Keratinocyte (primary cell): ENCODE results near the gene OTOF. TPM values are rescaled to one million over a fixed set of nuclear protein-coding genes. Genes with fewer than 3 reads are reported as not detected.

Experiments used
- DNase-seq: peaks from one replicate; pipeline ENCODE4 v3.0.0-alpha.2; 2011; ENCODE audit warnings: low read depth, missing footprints, low spot score
- FAIRE-seq: peaks from 2 replicates; lab custom pipeline; 2011; peaks lifted over from hg19 to GRCh38; lab: Jason Lieb, UNC
- H2AFZ ChIP-seq: 2 replicates; pipeline ENCODE4 v1.6.0; 2012; ENCODE audit warnings: low read length, control low read depth, inconsistent platforms; ENCODE audit not compliant: control insufficient read depth
- H3K27ac ChIP-seq: 2 replicates; pipeline ENCODE4 v1.5.1; 2011; ENCODE audit warnings: low read length; ENCODE audit not compliant: control insufficient read depth, insufficient read depth
- H3K27me3 ChIP-seq: 3 replicates; pipeline ENCODE4 v1.6.0; 2011; ENCODE audit warnings: low read length; ENCODE audit not compliant: control insufficient read depth, insufficient read depth; ENCODE audit errors: extremely low read depth
- H3K36me3 ChIP-seq, 2 experiments: 2 replicates in 1 of 2; 3 replicates in 1 of 2; pipeline ENCODE4 v1.5.1; 2011; ENCODE audit warnings: low read length in 2 of 2, mild to moderate bottlenecking in 1 of 2; ENCODE audit not compliant: control insufficient read depth in 2 of 2, insufficient read depth in 2 of 2; ENCODE audit errors: extremely low read depth in 1 of 2
- H3K4me1 ChIP-seq: 3 replicates; pipeline ENCODE4 v1.5.1; 2011; ENCODE audit warnings: low read length; ENCODE audit not compliant: control insufficient read depth, insufficient read depth; ENCODE audit errors: extremely low read depth
- H3K4me2 ChIP-seq: 3 replicates; pipeline ENCODE4 v1.6.0; 2011; ENCODE audit warnings: low read depth, low read length; ENCODE audit not compliant: control insufficient read depth, insufficient read depth; ENCODE audit errors: extremely low read depth
- H3K4me3 ChIP-seq, 3 experiments: fragments of 200-600 bp in 1 of 3; sonication (generic) in 1 of 3; 2 replicates in 2 of 3; 3 replicates in 1 of 3; pipeline ENCODE4 v1.5.1; 2011 to 2016; ENCODE audit warnings: low read length in 3 of 3, mild to moderate bottlenecking in 3 of 3, control low read depth in 2 of 3, inconsistent platforms in 1 of 3, low read depth in 1 of 3, mixed read lengths in 1 of 3, mixed run types in 1 of 3, moderate library complexity in 1 of 3; ENCODE audit not compliant: control insufficient read depth in 2 of 3, insufficient read depth in 2 of 3; ENCODE audit errors: extremely low read depth in 1 of 3
- H3K79me2 ChIP-seq: 2 replicates; pipeline ENCODE4 v1.6.0; 2012; ENCODE audit warnings: low read length; ENCODE audit not compliant: control insufficient read depth, insufficient read depth
- H3K9ac ChIP-seq: 3 replicates; pipeline ENCODE4 v1.6.0; 2011; ENCODE audit warnings: low read length; ENCODE audit not compliant: control insufficient read depth, insufficient read depth; ENCODE audit errors: extremely low read depth
- H3K9me1 ChIP-seq: 3 replicates; pipeline ENCODE4 v1.6.0; 2011; ENCODE audit warnings: low read length; ENCODE audit not compliant: control insufficient read depth, insufficient read depth; ENCODE audit errors: extremely low read depth
- H3K9me3 ChIP-seq: 2 replicates; pipeline ENCODE4 v1.5.1; 2012; ENCODE audit warnings: low read depth, low read length; ENCODE audit not compliant: control insufficient read depth
- H4K20me1 ChIP-seq: 3 replicates; pipeline ENCODE4 v1.6.0; 2011; ENCODE audit warnings: low read length; ENCODE audit not compliant: control insufficient read depth, insufficient read depth; ENCODE audit errors: extremely low read depth
- CTCF ChIP-seq, 3 experiments: IDR thresholded peaks in 1 of 3; conservative IDR thresholded peaks in 1 of 3; optimal IDR thresholded peaks in 1 of 3; 2 replicates in 2 of 3; 3 replicates in 1 of 3; pipeline versions ENCODE3 to v1.5.1; 2011; ENCODE audit warnings: low read length in 3 of 3, mild to moderate bottlenecking in 3 of 3, moderate library complexity in 2 of 3, control low read depth in 1 of 3, inconsistent platforms in 1 of 3; ENCODE audit not compliant: insufficient read depth in 2 of 3; ENCODE audit errors: extremely low read depth in 1 of 3
- EZH2 ChIP-seq: IDR thresholded peaks from one replicate; pipeline ENCODE4 v1.6.1; 2012; ENCODE audit warnings: inconsistent platforms, mild to moderate bottlenecking, low read length, moderate library complexity
- dilution Hi-C: fragments of 300-500 bp; cut with MboI; formaldehyde crosslinking; loops from one replicate; pipeline ENCODE4 v1.7.0; 2020; ENCODE audit warnings: low sequenced_read_pairs; ENCODE audit not compliant: extremely low pct_ligation_motif_present
- polyA plus RNA-seq, 5 experiments: library from polyadenylated mRNA; depleted of rRNA in 3 of 5; stranded (reverse) in 3 of 5; stranded (forward) in 1 of 5; unstranded in 1 of 5; fragments of >200 nt; gene quantifications; 1 replicate in 1 of 5; 2 replicates in 3 of 5; 3 replicates in 1 of 5; pipeline versions ENCODE4 v1.2.1 to v1.2.3, GENCODE V29; 2011 to 2012; ENCODE audit warnings: missing spikeins in 2 of 5, low read depth in 1 of 5, low replicate concordance in 1 of 5

The OTOF gene
- polyA plus RNA-seq, 1 donor (not counting 4 experiments of a cell fraction or from before 2014, with no cell fraction given) = not detected

- H3K4me3 ChIP-seq = no peak overlapping the region
- no peak for FAIRE-seq
- H3K4me1 ChIP-seq = no peaks in the 10 kb centered on the region
- H2AFZ ChIP-seq = no peak overlapping the region
- no peak for DNase-seq
- H3K9ac ChIP-seq = no peak overlapping the region
- dilution Hi-C loops = no loop called here
- H3K4me2 ChIP-seq = no peak overlapping the region
- no peaks in the 10 kb centered on the region for H4K20me1 ChIP-seq
- peaks cover 33% of the 10 kb centered on the region for H3K27me3 ChIP-seq
- no peaks in the 10 kb centered on the region for H3K79me2 ChIP-seq
- no peaks in the 10 kb centered on the region for H3K9me3 ChIP-seq
- no peaks in the 10 kb centered on the region for H3K36me3 ChIP-seq
- TF ChIP-seq CTCF (optimal IDR thresholded peaks at IDR 0.05 in 1 of 3, IDR thresholded peaks at IDR 0.05 in 1 of 3, conservative IDR thresholded peaks at IDR 0.05 in 1 of 3; ENCODE audit: extremely low read depth in 1 of 3, insufficient read depth in 2 of 3, low read length in 3 of 3) = no peak
- no peak for TF ChIP-seq EZH2
- peaks cover 2% of the 10 kb centered on the region for H3K9me1 ChIP-seq
- H3K27ac ChIP-seq = no peak overlapping the region
These were observed 42.2 kb upstream of the OTOF start for GRCh38 chr2:26520148-26520449.

GRCh38 chr2:26519396-26520147 lies 41.6 kb upstream of the OTOF start:
- no peak for FAIRE-seq

More at GRCh38 chr2:26519396-26520147, 41.6 kb upstream of the OTOF start:
- dilution Hi-C loops = no loop called here
- H3K9ac ChIP-seq = no peak overlapping the region
- no peaks in the 10 kb centered on the region for H3K9me3 ChIP-seq
- no peak overlapping the region for H2AFZ ChIP-seq
- H4K20me1 ChIP-seq = no peaks in the 10 kb centered on the region
- no peaks in the 10 kb centered on the region for H3K79me2 ChIP-seq
- no peak for TF ChIP-seq EZH2
- TF ChIP-seq CTCF (optimal IDR thresholded peaks at IDR 0.05 in 1 of 3, IDR thresholded peaks at IDR 0.05 in 1 of 3, conservative IDR thresholded peaks at IDR 0.05 in 1 of 3; ENCODE audit: extremely low read depth in 1 of 3, insufficient read depth in 2 of 3, low read length in 3 of 3) = no peak
- H3K27ac ChIP-seq = no peak overlapping the region
- no peaks in the 10 kb centered on the region for H3K4me1 ChIP-seq
- no peak for DNase-seq
- no peaks in the 10 kb centered on the region for H3K36me3 ChIP-seq
- H3K27me3 ChIP-seq = peaks cover 33% of the 10 kb centered on the region
- H3K4me3 ChIP-seq = no peak overlapping the region
- H3K9me1 ChIP-seq = peaks cover 2% of the 10 kb centered on the region
- H3K4me2 ChIP-seq = no peak overlapping the region
